Fibroblast of the aortic adventitia (primary cell): Measurements from ENCODE around the gene PALLD. TPM values are rescaled to one million over a fixed set of nuclear protein-coding genes. Genes with fewer than 3 reads are reported as not detected.
"Not testable (repeated sequence)": the region's sequence is repeated elsewhere in the genome, so short reads cannot be mapped to it uniquely, and the experiment has no call there.

Source experiments
- DNase-seq: peaks from one replicate; pipeline ENCODE4 v3.0.0-alpha.2; 2010; ENCODE audit warnings: low read depth
- H3K4me3 ChIP-seq: 2 replicates; pipeline ENCODE4 v1.5.1; 2011; ENCODE audit warnings: low read depth, mild to moderate bottlenecking, control low read depth, low read length, moderate library complexity
- total RNA-seq: library from RNA; depleted of rRNA; stranded (reverse); fragments of >200 nt; gene quantifications from 2 replicates; pipeline ENCODE4 v1.2.3, GENCODE V29; 2012; ENCODE audit warnings: low replicate concordance
- TF ChIP-seq, protein P1 (sequence below): IDR thresholded peaks from 2 replicates; pipeline ENCODE4 v1.5.1; 2011; ENCODE audit warnings: mild to moderate bottlenecking, low read length, control low read depth, inconsistent platforms; ENCODE audit not compliant: insufficient read depth

The PALLD gene
- total RNA-seq, 1 donor, result 52.1 TPM

DNA sequence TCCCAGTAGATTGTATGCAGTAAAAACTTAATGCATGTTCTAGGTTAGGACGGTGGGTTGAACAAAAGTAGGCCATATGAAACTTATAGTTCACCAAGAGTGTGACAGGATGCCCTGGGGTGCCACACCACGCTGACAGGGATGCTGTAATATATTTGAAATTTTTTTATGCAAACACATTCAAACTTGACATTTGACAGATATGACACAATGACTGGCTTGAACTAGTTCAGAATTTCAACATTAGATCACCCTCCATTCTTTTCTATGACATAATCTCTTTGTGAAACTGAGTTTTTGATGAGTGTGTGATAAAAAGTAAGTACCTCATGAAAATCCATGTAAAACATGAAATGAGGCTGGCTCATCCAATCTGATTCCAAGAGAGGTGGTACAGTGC is 198.4 kb downstream of the PALLD start:
- DNase-seq, result no peak
- H3K4me3 ChIP-seq, result no peak overlapping the region

DNA sequence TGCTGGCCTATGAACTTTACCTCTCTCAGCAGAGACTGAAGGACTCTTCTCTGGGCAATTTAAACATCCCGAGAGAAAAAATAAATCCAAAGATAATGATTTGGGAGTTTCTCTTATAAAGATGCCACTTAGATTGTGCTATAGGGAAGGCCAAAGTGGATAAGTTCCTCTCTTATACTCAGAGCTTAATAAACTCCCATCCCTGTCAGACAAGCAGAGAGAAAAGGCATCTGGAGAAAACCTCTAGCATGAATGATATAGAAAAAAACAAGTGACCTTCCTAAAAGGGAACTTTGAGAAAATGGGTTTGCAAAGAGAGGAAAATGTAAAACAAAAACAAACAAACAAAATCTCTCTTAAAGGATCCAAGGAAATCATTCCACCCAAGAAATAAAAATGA is 199.4 kb downstream of the PALLD start:
- no peak for DNase-seq
- TF ChIP-seq, protein P1, sequence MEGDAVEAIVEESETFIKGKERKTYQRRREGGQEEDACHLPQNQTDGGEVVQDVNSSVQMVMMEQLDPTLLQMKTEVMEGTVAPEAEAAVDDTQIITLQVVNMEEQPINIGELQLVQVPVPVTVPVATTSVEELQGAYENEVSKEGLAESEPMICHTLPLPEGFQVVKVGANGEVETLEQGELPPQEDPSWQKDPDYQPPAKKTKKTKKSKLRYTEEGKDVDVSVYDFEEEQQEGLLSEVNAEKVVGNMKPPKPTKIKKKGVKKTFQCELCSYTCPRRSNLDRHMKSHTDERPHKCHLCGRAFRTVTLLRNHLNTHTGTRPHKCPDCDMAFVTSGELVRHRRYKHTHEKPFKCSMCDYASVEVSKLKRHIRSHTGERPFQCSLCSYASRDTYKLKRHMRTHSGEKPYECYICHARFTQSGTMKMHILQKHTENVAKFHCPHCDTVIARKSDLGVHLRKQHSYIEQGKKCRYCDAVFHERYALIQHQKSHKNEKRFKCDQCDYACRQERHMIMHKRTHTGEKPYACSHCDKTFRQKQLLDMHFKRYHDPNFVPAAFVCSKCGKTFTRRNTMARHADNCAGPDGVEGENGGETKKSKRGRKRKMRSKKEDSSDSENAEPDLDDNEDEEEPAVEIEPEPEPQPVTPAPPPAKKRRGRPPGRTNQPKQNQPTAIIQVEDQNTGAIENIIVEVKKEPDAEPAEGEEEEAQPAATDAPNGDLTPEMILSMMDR, result no peak
- H3K4me3 ChIP-seq, result no peak overlapping the region

More for the DNA sequence above, 198.4 kb downstream of the PALLD start:
- TF ChIP-seq, protein P1, result no peak

DNA sequence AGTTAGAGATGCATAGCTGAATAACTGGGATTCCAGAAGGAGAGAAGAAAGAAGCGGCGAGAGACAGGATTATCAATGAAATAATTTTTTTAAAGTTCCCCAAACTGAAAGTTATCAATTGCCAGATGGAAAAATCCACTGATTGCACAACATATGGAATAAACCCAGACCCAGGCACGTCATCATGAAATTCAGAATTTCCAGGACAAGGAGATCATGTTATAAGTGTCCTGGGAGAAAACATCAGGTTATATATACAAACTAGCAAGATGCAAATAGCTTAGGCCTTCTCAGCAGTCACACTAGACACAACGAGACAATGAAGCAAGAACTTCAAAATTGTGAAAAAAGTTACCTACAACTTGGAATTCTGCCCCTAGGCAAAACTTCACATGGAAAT is 200.0 kb downstream of the PALLD start:
- TF ChIP-seq, protein P1, result no peak
- no peak for DNase-seq
- no peak overlapping the region for H3K4me3 ChIP-seq

DNA sequence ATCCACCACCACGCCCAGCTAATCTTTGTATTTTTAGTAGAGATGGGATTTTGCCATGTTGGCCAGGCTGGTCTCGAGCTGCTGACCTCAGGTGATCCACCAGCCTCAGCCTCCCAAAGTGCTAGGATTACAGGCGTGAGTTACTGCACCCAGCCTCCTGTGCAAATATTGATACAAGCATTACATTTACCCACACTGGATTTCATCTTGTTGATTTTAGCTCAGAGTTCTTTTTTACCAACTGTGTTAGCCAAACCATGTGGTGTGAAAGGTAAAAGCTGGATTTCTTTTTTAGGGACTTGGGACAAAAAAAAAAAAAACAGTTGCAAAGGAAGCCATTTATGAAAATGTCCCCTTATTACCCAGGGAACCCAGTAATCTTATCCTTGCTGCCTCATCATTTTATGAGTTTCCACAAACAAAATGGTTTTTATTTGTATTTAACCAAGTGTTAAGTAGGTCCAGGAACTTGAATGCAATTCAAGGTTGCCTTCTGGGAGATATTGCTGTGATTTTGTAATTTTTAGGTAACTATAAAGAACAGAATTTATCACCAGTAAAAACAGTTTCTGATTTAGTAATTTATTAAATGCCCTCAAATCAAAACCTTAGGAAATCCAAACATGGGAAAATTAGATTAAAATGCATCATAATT is 202.5 kb downstream of the PALLD start:
- H3K4me3 ChIP-seq, result no peak overlapping the region
- TF ChIP-seq, protein P1, result no peak
- DNase-seq, result no peak

DNA sequence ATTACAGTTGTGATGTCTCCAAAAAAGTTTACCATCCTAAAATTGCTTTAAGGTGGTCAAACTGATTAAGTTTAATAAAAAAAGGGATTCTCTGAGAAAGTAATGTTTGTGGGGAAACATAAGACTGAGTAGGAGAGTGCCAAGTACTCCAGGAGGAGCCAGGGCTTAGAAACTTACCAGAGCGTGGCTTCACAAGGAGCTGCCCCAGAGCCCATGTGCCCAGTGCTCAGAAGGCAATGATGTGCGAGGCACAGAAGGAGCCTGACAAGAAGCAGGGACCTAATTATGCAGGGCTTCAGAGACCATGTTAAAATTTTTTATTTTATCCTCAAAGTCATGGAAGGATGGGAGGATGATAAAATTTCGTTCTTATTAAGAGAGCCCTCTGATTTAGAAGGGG is 204.2 kb downstream of the PALLD start:
- TF ChIP-seq, protein P1, result no peak
- no peak overlapping the region for H3K4me3 ChIP-seq
- DNase-seq, result no peak

DNA sequence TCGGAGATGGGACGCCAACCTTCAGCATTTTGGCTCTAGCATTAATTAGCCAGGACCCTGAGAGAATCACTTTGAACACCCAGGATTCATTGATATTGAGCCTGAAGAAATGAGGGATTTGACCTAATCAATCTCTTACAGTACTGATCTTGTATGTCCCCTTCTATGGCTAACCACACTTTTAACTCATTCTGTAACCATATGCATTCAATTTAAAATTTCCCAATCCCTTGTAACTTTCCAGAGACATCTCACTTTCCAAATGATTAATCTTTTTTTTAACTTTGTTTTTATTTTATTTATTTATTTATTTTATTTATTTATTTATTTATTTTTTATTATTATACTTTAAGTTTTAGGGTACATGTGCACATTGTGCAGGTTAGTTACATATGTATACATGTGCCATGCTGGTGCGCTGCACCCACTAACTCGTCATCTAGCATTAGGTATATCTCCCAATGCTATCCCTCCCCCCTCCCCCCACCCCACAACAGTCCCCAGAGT is 205.8 kb downstream of the PALLD start:
- H3K4me3 ChIP-seq, DNase-seq: not testable (repeated sequence)

DNA sequence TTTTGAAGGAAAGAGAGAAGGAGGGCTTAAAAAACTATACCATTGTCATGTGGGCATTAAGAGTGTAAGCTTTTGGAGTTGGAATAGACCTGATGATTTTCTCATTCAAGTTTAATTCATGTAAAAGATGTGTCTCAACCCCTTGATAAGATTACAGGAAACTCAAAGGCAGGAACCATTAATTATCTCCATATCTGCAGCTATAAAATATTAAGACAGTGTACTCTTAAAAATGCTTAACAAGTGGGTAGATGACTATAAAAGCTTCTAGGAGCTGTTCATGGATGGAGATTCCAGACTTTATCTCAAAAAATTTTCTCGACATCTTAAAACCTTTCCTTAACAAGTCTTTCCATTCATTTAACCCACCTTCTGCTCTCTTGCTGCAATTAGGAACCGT is 208.3 kb downstream of the PALLD start:
- no peak overlapping the region for H3K4me3 ChIP-seq

More for the DNA sequence above, 208.3 kb downstream of the PALLD start:
- no peak for DNase-seq
- TF ChIP-seq, protein P1, result no peak
